ENCODE measurements around the gene DOCK2.

DNA sequence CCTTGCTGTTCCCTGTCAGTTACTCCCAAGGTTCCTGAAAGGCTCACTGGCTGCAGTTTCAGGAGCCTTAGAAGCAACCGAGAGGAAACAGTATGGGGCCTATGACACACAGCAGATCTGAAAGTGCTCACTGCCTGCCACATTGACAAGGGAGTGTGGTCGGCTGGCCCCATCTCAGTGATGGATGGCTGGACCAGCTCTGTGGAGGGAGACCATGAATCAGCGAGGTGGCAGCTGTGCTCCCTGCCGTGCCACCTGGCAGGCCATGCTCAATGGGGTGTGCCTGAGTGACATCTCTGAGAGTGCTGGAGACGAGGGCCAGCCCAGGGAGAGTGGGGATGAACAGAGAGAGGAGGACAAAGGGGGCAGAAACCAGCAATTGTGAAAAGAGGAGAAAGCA lies 49.1 kb downstream of the DOCK2 start:
- TF ChIP-seq EZH2 (IDR thresholded peaks at IDR 0.05) (no peak), POLR2AphosphoS5 (IDR thresholded peaks at IDR 0.05; ENCODE audit: borderline replicate concordance, low read depth, low read length) (no peak), FOXP2 (optimal IDR thresholded peaks at IDR 0.05; ENCODE audit: control extremely low read depth, extremely low read length, insufficient read depth) (no peak)
